GM19467 (cell line): Measurements from ENCODE around the gene CLSTN1.
"Not testable (repeated sequence)": the region's sequence is repeated elsewhere in the genome, so short reads cannot be mapped to it uniquely, and the experiment has no call there.

Experiments
- ATAC-seq: cut with Tn5 transposase; IDR thresholded peaks from one replicate; pipeline ENCODE4 v1.9.1; 2021; ENCODE audit warnings: mild to moderate bottlenecking, moderate library complexity; ENCODE audit not compliant: unreplicated experiment

Gene CLSTN1

DNA sequence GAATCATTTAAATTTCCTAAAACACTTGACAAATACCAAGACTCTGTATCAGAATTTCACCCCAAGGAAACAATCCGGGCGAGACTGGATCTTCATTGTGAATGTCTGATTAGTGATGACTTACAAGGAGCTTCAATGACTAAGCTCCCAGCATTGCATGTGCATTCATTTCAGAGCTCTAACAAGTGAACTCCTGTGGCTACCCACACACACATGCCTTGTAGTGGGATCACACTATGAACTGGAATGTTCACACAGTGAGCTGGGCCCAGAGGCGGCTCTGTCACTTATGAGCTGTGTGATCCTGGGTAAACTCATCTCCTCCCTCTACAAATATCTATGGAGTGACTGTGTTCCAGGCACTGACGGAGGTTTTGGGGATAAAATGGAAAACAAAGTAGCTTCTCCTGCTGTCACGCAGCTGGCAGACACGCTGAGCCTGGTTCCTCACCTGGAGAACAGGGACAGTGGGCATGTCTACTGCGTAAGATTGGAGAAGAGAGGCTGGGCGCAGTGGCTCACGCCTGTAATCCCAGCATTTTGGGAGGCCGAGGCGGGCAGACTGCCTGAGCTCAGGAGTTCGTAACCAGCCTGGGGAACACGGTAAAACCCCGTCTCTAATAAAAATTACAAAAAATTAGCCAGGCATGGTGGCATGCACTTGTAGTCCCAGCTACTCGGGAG lies 56.9 kb downstream of the CLSTN1 start:
- no peak for ATAC-seq

DNA sequence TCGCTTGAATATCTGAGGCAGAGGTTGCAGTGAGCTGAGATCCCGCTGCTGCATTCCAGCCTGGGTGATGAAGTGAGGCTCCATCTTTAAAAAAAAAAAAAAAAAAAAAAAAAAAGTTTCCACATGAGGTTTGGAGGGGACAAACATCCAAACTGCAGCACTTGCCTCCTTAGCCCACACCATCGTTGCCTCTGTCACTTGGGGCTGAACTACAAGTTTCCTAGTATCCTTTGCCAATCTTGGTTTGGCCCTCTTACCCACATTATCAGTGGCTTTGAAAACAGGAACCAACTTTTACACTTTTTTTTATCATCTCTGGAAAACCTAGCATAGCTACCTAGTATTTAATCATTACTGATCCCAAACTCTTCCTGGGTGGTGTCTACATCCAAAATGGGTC lies 59.2 kb downstream of the CLSTN1 start:
- ATAC-seq, result no peak

DNA sequence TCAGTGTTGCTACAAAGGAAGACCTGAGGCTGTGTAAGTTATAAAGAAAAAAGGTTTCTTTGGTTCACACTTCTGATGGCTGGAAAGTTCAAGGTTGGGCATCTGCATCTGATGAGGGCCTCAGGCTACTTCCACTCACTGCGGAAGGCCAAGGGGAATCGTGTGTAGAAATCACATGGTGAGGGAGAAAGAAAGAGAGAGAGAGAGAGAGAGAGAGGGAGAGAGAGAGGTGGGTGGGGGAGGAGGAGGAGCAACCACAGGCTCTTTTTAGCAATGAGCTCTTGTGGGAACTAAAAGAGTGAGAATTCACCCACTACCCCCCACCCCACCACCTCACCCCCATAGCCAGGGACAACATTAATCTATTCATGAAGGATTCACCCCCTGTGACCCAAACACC lies 59.9 kb downstream of the CLSTN1 start:
- ATAC-seq, result no peak

DNA sequence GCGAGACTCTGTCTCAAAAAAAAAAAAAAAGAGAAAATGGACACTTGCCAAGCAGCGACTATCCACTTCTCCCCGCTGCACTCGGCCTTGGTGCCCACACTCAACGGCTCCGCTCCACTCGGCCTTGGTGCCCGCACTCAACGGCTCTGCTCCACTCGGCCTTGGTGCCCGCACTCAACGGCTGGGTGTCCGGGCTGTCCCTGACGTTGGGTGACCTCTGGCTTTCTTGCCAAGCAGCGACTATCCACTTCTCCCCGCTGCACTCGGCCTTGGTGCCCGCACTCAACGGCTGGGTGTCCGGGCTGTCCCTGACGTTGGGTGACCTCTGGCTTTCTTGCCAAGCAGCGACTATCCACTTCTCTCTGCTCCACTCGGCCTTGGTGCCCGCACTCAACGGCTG lies 61.3 kb downstream of the CLSTN1 start:
- ATAC-seq, result not testable (repeated sequence)

DNA sequence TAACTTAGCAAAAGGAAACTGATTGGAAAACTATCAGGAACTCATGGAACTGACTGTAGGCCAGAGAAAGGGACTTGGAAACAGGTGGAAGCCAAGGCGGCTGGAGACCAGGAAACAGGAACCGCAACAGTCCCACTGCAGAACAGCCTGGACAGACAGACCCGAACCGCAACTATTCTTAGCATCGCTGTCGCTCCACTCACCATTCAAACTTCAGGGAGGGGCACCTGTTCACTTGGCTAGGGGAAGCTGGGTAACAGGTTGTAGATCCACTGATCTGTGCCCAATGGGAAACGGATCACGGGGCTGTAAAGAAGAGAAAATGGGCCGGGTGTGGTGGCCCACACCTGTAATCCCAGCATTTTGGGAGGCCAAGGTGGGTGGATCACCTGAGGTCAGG lies 61.9 kb downstream of the CLSTN1 start:
- ATAC-seq, result no peak

DNA sequence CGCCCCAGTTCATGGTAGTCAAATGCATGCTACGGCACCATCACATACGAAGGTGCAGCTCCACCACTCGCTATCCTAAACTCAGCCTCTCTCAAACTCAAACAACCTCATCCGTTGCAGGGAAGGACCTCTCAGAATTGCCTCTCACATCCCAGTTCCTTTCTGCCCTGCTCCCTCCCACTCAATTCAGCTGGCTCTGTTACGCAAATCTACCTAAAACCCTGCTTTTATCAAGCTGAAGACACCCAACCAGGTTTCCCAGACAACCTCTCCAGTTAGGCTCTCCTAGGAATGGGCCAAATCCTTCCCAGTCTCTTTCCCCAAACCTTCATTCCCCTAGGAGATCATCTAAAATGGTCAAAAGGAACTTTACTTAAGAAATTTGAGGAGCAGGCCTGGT lies 62.9 kb downstream of the CLSTN1 start:
- no peak for ATAC-seq

DNA sequence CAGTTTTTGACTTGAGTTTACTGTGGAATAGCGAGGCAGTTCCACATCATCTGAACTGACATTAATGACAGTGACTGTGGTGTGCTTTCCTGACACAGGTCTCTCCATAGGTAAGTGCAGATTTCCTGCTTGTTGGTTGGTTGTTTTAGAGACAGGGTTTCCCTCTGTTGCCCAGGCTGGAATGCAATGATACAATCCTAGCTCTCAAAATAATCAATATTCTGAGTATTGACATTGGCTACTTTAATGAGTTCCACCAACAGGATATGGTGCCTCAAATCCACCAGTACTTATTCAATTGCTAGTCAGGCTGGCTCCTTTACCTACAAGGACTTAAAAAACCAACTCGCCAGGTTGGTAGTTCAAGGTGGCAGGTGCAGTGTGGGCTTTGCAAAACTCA lies 63.8 kb downstream of the CLSTN1 start:
- ATAC-seq, result no peak

DNA sequence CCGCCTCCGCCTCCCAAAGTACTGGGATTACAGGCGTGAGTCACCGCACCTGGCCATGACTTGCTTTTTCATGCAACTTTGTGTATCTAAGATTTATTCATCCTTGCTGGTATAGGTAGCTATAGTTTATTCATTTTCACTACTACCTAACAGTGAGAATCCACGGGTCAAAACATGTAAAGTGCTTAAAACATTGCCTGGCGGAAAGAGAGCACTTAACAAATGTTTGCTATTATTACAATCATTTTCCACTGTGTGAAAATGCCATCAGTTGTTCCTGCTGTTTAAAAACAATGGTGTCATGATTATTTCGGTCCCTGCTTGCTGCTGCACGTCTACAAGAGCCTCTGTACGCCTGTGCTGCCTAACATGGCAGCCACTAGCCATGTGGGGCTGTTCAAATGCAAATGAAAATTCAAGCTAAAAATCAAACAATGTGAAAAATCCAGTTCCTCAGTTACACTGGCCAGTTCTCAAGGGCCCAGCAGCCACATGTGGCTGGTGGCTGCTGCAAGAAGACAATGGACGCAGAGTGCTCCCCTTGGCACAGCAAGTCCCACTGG lies 65.1 kb downstream of the CLSTN1 start:
- no peak for ATAC-seq

DNA sequence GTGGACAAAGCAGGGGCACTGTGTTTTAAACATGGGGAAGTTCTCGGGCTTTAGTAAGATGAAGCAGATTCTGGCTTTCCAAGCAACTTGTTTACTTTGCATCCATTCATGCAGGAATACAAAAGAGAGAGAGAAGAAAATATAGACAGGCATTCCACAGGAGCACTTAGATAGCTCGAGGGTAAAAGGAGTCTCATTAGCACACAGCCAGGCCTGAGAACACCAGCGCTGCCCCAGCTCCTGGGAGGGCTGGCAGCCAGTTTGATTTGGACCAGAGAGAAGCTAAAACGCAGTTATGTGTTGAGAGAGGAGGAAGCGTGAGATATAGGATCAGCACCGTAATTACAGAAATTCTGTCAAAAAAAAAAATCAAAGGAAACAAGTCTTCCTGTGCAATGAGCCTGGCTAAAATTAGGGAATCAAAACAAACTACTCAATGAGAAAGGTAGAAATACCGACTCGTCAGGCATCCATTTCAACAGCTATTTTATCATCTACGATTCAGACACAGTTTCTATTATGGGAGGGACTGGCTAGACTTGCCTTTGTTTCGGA lies 68.2 kb downstream of the CLSTN1 start:
- ATAC-seq, result no peak

DNA sequence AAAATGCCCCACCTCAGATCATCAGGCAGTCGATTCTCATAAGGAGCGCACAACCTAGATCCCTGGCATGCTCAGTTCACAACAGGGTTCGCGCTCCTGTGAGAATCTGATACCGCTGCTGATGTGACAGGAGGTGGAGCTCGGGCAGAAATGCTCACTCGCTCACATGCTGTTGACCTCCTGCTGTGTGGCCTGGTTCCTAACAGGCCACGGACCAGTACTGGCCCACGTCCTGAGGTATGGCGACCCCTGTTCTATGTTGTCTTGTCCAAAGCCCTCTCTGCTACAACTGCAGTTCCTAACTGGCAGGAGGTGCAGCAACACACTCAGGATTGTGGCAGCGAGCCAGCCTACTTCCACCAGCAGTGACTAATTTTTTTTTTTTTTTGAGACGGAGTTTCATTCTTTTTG lies 70.6 kb downstream of the CLSTN1 start:
- ATAC-seq, result no peak

DNA sequence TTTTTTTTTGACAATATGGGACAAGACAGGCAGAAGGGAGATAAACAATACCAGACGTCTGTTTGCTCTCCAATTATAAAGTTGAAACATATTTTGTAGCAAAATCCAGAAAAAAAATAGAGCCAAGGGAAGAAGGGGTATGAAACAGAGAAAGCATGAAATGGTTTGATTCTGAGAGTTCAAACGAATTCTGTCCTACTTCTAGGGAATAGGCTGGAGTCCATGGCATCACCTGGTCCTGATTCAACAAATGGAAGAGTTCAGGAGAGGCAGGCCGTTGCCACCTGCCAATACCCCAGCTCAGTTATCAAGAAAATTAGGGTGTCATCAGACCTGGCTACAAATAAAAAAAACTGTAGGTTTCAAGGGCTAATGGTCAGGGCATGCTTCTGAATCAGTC lies 71.8 kb downstream of the CLSTN1 start:
- ATAC-seq, result no peak

DNA sequence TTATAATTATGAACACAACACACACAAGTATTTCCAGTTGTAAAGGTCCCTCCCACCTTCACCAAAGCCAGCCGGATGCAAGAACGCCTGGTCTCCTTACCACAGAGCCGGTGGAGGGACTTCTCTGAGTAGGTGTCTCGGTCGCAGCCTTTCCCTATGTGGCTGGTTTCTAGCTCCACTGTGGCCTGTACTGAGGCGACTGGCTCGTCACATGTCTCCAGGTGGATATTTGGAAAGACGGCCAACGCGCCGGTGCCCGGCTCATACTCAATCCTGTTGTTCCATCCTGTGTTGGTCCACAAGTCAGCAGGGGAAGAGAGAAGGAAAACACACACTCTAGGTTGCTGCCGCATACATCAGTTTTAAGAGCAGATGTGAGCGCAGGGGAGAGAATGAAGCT lies 74.4 kb downstream of the CLSTN1 start:
- no peak for ATAC-seq

DNA sequence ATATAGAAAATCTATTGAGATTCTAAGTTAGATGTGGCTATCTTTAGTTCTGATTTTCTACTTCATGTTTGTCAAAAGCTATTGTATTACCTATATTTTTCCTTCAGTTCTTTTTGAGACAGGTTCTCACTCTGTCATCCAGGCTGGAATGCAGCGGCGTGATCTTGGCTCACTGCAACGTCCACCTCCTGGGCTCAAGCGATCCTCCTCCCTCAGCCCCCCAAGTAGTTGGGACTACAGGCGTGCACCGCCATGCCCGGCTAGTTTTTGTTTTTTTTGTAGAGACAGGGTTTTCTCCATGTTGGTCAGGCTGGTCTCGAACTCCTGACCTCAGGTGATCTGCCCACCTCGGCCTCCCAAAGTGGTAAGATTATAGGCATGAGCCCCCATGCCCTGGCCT lies 75.4 kb downstream of the CLSTN1 start:
- ATAC-seq, result not testable (repeated sequence)

DNA sequence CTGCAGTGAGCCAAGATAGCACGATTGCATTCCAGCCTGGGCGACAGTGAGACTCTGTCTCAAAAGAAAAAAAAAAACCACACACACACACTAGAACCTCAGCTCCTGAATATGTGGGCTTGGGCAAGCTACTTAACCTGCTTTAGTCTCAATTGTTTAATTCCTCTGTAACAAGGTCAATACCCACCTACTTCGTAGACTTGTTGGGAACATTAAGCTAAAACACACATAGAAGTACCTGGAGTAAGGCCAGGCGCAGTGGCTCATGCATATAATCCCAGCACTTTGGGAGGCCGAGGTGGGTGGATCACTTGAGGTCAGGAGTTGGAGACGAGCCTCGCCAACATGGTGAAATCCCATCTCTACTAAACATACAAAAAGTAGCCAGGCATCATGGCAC lies 77.1 kb downstream of the CLSTN1 start:
- no peak for ATAC-seq

DNA sequence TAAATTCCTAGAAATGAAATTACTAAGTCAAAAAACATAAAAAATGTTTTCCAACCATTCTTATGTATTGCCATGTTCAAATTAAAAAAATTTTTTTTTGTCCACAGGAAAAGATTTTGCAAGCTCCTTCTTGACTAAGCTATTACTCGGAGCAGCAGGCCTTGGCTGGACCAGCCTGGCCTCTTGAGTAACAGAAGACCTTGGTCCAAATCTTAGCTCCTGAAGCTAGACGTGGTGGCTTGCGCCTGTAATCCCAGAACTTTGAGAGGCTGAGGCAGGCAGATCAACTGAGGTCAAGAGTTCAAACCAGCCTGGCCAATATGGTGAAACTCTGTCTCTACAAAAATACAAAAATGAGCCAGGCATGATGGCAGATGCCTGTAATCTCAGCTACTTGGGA lies 77.6 kb downstream of the CLSTN1 start:
- no peak for ATAC-seq

DNA sequence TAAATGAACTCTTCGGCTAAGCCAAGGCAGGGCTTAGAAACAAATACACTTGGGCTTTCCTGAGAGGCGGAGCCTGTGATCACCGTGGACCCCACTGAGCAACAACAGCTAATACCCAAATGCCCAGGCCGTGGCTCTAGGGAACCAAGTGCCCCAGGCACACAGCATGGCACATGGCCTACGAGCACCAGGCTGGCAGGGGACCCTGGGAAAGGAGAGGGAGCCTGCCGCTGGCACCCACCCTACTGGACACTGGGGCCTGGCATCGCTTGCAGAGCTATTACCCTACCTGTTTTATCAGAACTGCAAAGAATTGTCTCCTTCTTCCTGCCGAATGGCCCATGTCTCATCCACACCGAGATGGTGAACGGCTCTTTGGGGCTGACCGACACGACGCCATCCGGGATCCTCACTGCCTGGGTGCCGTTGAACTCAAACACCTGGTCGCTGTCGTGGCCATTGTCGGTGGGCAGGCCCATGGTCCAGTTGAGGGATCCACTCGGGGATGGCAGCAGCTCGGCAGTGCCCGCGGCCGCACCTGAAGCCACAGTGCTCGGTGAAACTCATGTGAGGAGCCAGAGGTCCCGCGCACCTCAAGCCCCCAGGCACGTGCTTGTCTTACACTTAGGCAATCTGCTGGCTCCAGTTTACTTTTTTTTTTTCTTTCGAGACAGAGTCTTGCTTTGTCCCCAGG lies 79.5 kb downstream of the CLSTN1 start:
- ATAC-seq, result no peak

DNA sequence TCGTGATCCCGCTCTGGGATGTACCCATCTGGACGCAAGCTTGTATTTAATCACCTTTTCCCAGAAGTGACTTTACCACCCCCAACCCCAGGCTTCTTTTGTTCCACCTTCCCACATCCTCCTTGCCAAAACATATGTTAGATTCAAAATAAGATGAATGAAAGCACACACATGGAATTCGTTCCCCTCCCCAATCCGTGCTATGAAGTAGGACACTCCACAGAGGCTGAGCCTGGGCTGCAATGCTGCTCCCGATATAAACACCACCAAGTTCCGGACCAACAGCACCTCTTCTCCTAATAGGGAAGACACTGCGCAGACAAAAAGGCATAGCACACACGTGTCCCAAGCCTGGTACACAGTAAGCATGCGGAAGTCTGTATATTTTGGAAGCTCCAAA lies 86.1 kb downstream of the CLSTN1 start:
- no peak for ATAC-seq

DNA sequence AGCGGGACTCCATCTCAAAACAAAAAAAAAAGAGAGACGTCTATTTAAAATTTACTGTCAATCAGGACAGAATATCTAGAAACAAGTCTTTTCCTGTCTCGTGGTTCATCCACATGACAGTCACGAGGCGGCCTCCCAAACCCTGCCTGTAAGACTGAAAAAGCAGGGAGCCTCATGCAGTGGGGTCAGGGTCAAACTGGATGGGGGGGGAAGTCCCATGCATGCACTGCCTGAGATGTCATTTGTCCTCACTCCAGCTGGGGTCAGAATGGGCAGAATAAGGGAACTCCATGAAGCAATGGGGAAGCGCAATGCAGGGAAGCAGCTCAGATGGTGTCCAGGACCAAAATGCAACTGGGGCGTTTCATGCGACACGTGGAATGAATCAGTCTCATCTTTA lies 86.7 kb downstream of the CLSTN1 start:
- no peak for ATAC-seq

DNA sequence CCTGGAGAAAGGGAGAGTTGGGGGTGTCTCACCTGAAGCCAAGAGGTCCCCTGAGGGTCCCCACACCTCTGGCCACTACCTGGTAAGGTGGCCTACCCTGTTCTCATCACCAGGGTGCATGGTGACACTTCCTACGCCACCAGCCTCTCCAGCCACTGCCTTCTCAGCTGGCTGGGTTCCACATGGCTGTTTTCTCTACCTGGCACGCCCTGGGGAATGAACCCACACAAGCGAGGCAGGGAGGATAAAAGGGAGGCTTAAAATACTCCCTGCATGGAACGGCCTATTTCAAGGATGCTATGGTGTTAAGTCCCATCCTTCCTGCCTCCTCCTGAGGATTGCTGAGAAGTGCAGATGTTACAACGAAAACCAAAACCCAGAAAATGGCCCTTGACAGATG lies 87.5 kb downstream of the CLSTN1 start:
- ATAC-seq, result no peak

DNA sequence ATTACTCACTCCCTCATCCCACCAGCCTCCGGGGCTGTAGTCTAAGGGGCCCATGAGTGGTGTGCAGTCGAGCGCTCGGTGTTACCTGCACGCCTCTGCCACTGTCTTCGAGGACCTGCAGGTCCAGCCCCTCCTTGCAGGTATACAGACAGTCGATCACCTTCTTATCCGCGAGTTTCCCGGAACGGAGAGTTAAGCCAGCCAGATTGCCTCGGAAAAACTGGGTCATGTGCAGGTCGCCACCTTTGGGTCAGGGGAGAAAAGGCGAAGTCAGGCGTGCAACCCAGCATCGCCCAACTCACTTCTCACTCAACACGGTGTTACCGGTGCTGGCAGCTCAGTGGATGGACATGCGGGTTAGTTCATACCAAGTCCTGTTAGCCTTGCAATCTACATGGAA lies 88.0 kb downstream of the CLSTN1 start:
- ATAC-seq, result no peak

DNA sequence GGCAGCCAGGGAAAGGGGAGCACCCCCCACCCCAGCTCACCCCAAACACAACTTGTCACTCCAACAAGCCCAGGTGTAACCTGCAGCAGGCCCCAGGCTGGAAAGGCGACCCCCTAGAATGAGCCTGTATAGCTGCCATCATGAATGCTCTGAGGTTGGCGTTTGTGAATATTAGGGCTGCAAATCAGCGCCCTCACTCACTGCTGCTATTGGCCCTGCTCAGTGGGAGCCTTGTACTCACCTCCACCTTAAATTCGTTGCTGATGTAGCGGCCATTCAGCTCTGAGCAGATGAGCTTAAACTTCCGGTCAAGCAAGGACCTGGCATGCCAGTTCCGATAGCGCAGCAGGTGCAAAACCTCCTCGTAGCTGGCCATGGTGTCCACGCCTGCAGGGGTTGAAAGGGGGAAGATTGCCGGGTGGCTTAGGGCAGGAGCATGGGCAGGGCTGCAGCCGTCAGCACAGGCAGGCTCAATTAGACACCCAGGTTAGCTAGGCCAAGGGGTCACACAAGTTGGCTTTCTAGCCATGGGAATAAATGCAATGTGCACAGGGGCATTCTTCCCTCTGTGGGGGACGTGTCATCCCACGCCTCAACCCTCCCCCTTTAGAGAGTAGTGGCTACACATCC lies 90.5 kb downstream of the CLSTN1 start:
- no peak for ATAC-seq
